Measurements from ENCODE around the gene CREB5.

Gene CREB5

DNA sequence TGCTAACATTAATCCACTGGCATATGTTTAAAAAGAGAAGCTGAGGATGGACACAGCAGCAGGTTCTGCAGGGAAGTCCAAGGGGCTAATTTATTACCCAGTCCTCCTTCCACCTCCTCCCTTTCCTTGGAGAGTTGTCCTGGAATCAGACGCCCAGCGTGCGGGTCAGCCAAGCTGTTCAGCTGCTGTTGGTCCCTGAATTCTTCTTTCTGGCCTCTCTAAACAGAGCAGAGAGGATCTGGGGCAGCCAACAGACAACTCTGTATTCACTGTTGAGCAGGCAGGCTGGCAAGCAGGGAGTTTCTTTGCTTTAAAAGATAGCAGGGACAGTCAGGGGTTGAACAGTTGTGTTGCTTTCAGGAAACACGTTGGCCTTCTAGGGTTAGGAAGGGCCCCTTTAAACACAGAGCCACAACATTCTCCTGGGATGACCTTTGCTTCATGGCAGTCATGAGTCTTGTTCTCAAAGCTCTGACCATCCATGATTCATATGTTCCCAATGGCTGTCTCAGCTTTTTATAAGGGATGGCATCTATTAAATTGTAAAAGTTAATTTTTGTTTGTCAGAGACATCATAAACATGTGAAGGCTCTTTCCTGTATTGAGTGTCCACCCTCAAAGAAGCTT lies 217.0 kb downstream of the CREB5 start:
- no peaks in the 10 kb centered on the region for H3K36me3 Mint-ChIP-seq
- no peak overlapping the region for H3K27ac Mint-ChIP-seq
- peaks cover 25 to 28% of the 10 kb centered on the region in 2 donors for H3K27me3 Mint-ChIP-seq
- no peaks in the 10 kb centered on the region for H3K4me1 Mint-ChIP-seq
- H3K4me3 Mint-ChIP-seq = no peak overlapping the region
- no peaks in the 10 kb centered on the region for H3K9me3 Mint-ChIP-seq
- ATAC-seq (replicated peaks) = no peak
- no peak for DNase-seq

DNA sequence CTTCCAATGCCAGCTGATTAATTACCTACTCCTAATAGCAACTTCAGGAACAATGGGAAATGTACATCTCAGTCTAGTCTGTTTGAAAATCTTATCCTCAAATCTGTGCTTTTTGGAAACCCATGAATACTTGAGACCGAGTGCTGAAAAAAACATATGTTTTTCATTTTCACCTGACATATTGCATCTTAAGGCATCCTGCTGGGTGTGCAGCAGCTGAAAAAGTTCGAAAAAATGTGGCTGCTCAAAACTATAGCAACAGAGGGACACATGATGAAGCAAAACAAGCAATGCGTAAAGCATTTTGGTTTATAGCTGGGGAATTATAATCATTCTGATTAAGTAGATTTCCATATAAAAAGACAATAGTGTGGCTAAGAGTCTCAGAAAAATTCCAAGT lies 218.0 kb downstream of the CREB5 start:
- no peaks in the 10 kb centered on the region for H3K4me1 Mint-ChIP-seq
- H3K36me3 Mint-ChIP-seq = no peaks in the 10 kb centered on the region
- DNase-seq (no peak), ATAC-seq (replicated peaks) (no peak)
- no peak overlapping the region for H3K4me3 Mint-ChIP-seq
- no peaks in the 10 kb centered on the region for H3K9me3 Mint-ChIP-seq
- peaks cover 25 to 28% of the 10 kb centered on the region in 2 donors for H3K27me3 Mint-ChIP-seq
- no peak overlapping the region for H3K27ac Mint-ChIP-seq

DNA sequence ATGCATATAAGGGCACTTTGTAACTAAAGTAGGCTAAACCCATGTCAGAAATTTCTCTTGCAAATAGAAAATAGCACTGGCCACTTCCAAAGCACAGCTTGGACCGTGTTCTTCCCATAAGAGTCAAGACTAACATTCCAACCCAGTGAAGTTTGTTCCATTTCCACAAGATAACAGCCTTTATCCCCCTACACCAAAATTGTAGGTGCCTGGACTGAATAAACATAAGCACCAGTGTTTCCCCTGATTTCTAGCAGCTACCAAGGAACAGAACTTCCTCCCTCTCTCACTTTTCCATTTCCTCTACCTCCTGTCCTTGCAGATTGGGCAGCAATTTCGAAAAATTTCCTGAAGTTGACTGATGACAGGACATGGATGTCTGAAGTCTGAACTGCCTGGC lies 219.7 kb downstream of the CREB5 start:
- H3K27me3 Mint-ChIP-seq = peaks cover 29% of the 10 kb centered on the region in 2 donors
- ATAC-seq (replicated peaks) = no peak

DNA sequence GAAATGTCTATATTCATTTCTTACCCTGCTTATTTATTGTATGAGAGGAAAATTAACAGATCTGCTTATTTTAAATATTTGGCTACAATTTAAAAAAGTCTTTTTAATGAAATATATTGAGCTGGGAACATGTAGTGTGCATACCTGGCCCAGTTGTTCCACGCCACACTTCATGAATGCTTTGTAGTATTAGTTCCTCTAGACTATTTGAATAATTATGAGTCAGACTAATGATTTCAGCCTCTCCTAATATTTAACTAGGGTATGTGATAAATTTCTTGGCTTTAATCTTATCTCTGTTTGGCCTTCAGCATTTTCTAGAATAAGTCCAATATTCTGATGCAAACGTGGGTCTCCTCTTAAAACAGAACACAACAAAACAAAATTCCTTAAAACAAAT lies 226.6 kb downstream of the CREB5 start:
- Mint-ChIP-seq H3K36me3 (no peaks in the 10 kb centered on the region), H3K4me3 (no peak overlapping the region), H3K27ac (no peak overlapping the region), H3K9me3 (no peaks in the 10 kb centered on the region), H3K27me3 (peaks cover 15 to 16% of the 10 kb centered on the region in 2 donors), H3K4me1 (no peaks in the 10 kb centered on the region)
- no peak for DNase-seq
- no peak for ATAC-seq (replicated peaks)

More for the DNA sequence above, 219.7 kb downstream of the CREB5 start:
- no peak for DNase-seq
- H3K4me1 Mint-ChIP-seq = no peaks in the 10 kb centered on the region
- H3K36me3 Mint-ChIP-seq = no peaks in the 10 kb centered on the region
- no peak overlapping the region for H3K4me3 Mint-ChIP-seq
- no peaks in the 10 kb centered on the region for H3K9me3 Mint-ChIP-seq
- no peak overlapping the region for H3K27ac Mint-ChIP-seq

DNA sequence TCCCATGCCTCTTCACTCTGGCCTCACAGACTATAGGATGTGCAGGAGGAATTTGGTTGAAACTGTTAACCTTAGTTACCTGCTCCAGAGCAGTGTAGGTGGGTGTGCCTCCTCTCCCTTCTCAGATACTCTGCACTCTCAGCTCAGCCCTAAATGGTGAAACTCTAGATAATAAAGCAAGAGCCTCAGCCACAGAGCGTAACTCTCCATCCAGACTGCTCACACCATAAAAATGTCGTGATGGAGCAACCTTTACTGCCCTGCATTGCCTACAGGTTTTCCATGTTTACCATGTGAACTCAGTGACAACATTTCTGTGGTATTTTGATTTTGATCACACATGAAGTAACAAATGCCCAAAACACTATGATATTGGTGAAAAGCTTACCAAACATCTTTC lies 227.7 kb downstream of the CREB5 start:
- ATAC-seq (replicated peaks) (no peak), DNase-seq (no peak)
- Mint-ChIP-seq H3K9me3 (no peaks in the 10 kb centered on the region), H3K27ac (no peak overlapping the region), H3K27me3 (peaks cover 16 to 18% of the 10 kb centered on the region in 2 donors), H3K4me1 (no peaks in the 10 kb centered on the region), H3K36me3 (no peaks in the 10 kb centered on the region), H3K4me3 (no peak overlapping the region)

DNA sequence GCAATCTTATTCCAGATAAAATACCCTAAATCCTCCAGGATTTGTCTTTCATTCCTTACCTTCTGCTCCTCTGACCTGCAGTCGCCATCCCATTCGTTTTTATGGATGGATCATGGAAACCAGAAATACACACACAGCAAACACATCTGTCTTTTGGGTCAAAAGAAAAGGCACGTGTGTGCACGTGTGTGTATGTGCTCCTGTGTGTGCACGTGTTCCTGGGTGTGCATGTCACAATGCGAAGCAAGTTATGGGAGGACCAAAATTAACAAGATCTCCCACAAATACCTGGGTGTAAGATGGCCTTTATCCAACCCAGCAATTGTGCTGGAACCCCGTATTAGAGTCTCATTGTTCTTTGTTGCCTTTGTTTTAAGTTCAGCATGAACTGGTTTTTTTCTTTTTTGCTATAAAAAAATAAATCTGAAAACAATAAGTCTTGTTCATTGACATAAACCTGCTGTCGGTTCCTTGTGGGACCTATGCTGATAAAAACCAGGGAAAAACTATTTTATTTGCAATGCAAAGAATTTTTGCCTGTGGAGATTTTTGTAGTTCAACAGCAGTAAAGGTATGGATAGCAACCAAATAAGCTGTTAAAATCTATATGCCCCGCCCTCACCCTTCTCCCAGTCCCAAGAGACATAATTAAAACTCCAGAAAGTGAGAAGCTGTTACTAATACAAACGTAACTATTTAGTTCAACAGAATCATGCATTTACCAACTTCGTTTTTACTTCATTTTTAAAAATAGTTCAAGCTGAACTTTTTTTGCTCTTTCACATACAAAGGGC lies 229.6 kb downstream of the CREB5 start:
- Mint-ChIP-seq H3K4me1 (no peaks in the 10 kb centered on the region), H3K27ac (no peak overlapping the region), H3K9me3 (no peaks in the 10 kb centered on the region), H3K36me3 (no peaks in the 10 kb centered on the region), H3K4me3 (no peak overlapping the region), H3K27me3 (peaks cover 13 to 15% of the 10 kb centered on the region in 2 donors)
- DNase-seq (no peak), ATAC-seq (replicated peaks) (no peak)

DNA sequence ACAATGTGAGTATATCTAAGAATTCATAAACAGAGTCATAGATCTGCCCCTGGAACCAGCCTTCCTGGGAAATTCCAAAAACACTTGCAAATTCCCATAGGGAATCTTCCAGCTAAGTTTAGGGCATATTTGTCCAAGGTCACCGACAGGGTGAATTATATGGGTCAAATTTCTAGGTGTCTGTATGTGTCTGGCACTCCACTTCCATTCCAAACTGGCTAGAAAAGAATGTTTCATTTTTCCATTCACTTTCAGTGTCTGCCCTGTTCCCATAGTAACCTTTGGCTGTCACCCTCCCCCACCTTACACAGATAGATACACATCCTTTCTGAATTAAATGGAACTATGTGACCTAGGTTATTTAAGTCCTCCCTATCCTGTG lies 230.9 kb downstream of the CREB5 start:
- ATAC-seq (replicated peaks) = no peak
- DNase-seq = no peak
- no peak overlapping the region for H3K27ac Mint-ChIP-seq
- no peaks in the 10 kb centered on the region for H3K36me3 Mint-ChIP-seq
- no peaks in the 10 kb centered on the region for H3K4me1 Mint-ChIP-seq
- no peak overlapping the region for H3K4me3 Mint-ChIP-seq
- peaks cover 7 to 8% of the 10 kb centered on the region in 2 donors for H3K27me3 Mint-ChIP-seq
- no peaks in the 10 kb centered on the region for H3K9me3 Mint-ChIP-seq

DNA sequence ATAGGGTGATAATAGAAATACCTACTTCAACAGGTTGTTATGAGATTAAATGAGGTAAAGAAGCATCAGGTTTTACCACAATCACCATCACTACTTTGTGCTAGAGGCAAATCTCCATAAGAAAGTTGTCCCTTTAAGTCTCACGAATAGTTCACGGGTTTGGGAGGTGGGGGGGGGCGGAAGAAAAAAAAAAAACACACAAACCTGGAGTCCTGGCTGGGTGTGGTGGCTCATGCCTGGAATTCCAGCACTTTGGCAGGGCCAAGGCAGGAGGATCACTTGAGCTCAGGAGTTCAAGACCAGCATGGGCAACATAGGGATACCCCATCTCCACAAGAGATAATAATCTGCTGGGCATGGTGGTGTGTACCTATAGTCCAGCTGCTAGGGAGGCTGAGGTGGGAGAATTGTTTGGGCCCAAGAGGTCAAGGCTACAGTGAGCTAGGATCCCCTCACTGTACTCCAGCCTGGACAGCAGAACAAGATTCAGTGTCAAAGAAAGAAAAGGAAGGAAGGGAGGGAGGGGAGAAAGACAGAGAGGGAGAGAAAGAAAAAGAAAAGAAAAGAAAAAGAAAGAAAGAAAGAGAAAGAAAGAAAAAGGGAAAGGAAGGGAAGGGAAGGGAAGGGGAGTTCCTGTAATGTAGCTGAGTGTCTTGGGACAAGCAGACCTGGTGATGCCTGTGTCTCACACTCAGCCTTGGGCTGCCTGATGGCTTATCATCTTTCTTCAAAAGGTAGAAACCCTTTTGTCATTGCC lies 231.4 kb downstream of the CREB5 start:
- Mint-ChIP-seq H3K9me3 (no peaks in the 10 kb centered on the region), H3K4me3 (no peak overlapping the region), H3K27ac (no peak overlapping the region), H3K27me3 (peaks cover 4 to 8% of the 10 kb centered on the region in 2 donors), H3K4me1 (no peaks in the 10 kb centered on the region), H3K36me3 (no peaks in the 10 kb centered on the region)
- no peak for DNase-seq
- no peak for ATAC-seq (replicated peaks)

DNA sequence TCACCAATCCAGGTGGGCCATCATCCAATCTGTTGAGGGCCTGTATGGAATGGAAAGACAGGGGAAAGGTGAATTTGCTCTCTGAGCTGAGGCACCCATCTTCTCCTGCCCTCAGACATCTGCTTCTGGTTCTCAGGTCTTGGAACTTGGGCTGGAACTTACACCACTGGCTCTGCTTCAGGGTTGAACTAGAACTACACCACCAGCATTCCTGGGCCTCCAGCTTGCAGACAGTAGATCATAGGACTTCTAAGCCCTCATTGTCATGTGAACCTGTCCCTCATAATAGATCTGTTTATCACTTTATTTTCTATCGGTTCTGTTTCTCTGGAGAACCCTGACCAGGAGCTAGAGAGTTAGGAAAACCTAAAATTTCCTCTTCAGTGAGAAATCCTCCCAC lies 233.5 kb downstream of the CREB5 start:
- no peaks in the 10 kb centered on the region for H3K9me3 Mint-ChIP-seq

DNA sequence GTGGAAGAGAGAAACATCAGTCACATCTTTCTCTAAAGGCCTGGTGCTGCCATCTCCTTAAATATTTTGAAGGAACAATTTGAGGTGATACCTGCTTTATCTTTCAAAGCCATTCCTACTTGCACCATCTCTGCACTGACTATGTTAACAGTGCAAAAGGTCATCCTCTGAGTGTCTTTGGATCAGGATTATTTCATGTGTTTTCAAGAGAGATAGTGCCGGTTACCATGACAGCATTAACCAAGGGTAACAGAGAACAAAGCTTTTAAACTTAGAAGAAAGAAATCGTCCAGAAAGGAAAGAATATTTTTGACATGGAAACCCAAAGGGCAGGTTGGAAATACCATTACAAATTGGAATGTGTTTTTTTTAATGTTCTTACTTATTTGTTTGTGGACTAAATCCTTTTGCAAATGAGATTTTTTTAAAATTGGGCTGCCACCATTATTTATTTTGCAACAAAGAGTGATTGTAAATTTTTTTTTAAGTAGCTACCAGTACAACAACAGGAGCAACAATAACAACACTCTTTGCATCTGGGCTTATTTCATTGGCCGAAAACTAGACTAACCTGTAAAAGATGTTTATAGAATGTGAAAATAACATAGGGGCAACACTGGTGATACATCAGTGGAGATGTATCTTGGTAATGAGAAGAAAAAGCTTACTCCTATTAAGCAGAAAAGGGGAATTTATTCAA lies 234.2 kb downstream of the CREB5 start:
- no peaks in the 10 kb centered on the region for H3K9me3 Mint-ChIP-seq
- no peaks in the 10 kb centered on the region for H3K36me3 Mint-ChIP-seq
- H3K4me3 Mint-ChIP-seq = no peak overlapping the region
- DNase-seq (no peak), ATAC-seq (replicated peaks) (no peak)
- H3K27ac Mint-ChIP-seq = no peak overlapping the region
- no peaks in the 10 kb centered on the region for H3K4me1 Mint-ChIP-seq
- peaks cover 4 to 8% of the 10 kb centered on the region in 2 donors for H3K27me3 Mint-ChIP-seq

More for the DNA sequence above, 233.5 kb downstream of the CREB5 start:
- Mint-ChIP-seq H3K36me3 (no peaks in the 10 kb centered on the region), H3K4me1 (no peaks in the 10 kb centered on the region), H3K27ac (no peak overlapping the region), H3K27me3 (peaks cover 4 to 8% of the 10 kb centered on the region in 2 donors), H3K4me3 (no peak overlapping the region)
- no peak for ATAC-seq (replicated peaks)
- no peak for DNase-seq

DNA sequence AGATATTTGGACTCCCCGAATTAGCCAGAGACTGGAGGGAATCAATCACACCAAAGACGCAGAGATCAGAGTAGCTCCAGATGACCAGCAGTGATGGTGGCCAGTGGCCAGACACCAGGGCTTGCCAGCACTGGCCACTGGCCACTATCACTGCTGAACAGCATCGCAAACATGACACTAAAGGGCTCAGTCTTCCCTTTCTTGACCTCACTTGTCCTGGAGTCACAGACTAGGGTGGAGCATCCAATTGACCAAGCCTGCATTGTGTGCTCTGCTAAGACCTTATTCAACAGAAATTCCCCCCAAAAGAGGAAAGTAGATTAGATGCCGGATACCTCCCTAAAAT lies 234.7 kb downstream of the CREB5 start:
- Mint-ChIP-seq H3K4me1 (no peaks in the 10 kb centered on the region), H3K27me3 (peaks cover 4 to 8% of the 10 kb centered on the region in 2 donors), H3K4me3 (no peak overlapping the region), H3K27ac (no peak overlapping the region), H3K36me3 (no peaks in the 10 kb centered on the region), H3K9me3 (no peaks in the 10 kb centered on the region)
- DNase-seq (no peak), ATAC-seq (replicated peaks) (no peak)

DNA sequence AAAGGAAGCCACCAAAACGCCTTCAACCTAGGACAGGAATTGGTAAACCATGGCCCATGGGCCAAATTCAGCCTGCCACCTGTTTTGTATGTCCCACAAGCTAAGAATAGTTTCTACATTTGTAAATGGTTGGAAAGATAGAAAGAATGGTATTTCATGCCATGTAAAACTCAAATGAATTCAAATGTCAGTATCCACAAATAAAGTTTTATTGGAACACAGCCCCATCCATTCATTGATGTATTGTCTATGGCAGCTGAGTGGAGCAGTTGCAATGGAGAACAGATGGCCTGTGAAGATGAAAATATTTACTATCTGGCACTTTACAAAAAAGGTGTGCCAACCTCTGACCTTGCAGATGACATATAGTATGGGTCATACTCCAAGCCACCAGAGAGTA lies 236.9 kb downstream of the CREB5 start:
- no peak overlapping the region for H3K4me3 Mint-ChIP-seq

DNA sequence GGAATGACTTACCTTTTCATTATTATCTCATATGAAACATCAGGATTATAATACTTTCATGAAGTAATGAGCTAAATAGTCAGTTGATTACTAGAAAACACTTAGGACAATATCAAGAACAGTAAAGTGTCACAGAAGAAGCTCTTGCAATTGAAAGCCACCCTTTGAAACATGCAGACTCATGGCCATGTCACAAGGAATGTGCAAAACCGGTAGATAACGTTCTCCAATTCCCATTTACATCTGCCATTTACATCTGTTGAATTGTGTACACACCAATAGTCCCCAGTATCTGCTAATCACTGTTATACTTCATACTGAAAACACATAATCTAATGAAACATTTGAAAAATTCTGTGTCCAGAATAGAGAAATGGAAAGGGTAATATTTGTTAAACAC lies 237.5 kb downstream of the CREB5 start:
- Mint-ChIP-seq H3K9me3 (no peaks in the 10 kb centered on the region), H3K36me3 (no peaks in the 10 kb centered on the region), H3K27me3 (no peaks in the 10 kb centered on the region), H3K4me1 (no peaks in the 10 kb centered on the region), H3K27ac (no peak overlapping the region), H3K4me3 (no peak overlapping the region)
- DNase-seq (no peak), ATAC-seq (replicated peaks) (no peak)

More for the DNA sequence above, 236.9 kb downstream of the CREB5 start:
- H3K27me3 Mint-ChIP-seq = no peaks in the 10 kb centered on the region
- no peak for ATAC-seq (replicated peaks)
- no peaks in the 10 kb centered on the region for H3K36me3 Mint-ChIP-seq
- H3K9me3 Mint-ChIP-seq = no peaks in the 10 kb centered on the region
- H3K27ac Mint-ChIP-seq = no peak overlapping the region
- H3K4me1 Mint-ChIP-seq = no peaks in the 10 kb centered on the region
- DNase-seq = no peak

DNA sequence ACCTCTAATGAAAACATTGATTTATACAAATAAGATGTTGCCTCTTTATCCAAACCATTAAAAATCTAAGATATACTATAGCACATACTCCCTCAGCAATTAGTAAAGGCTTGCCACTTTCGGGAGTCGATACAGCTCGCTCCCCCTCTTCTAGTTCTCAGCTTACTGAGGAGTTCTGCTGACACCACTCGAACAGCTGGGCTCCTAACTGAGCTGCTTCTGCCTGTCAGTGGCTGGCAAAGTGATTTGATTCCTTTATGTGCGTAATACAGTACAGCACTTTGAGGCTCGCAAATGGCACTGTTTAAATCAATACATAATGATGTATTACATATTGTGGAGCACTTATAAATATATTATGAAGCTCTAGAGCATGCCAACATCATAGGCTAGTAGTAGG lies 241.8 kb downstream of the CREB5 start:
- Mint-ChIP-seq H3K27ac (no peak overlapping the region), H3K4me3 (no peak overlapping the region), H3K27me3 (no peaks in the 10 kb centered on the region), H3K4me1 (no peaks in the 10 kb centered on the region), H3K36me3 (no peaks in the 10 kb centered on the region), H3K9me3 (peaks cover 2 to 4% of the 10 kb centered on the region in 2 donors)
- DNase-seq = no peak
- no peak for ATAC-seq (replicated peaks)
